GM21526 (cell line): ENCODE data around the gene PPM1J.
"Not testable (repeated sequence)": the region's sequence is repeated elsewhere in the genome, so short reads cannot be mapped to it uniquely, and the experiment has no call there.

Source experiments
- ATAC-seq: cut with Tn5 transposase; IDR thresholded peaks from one replicate; pipeline ENCODE4 v1.9.1; 2021; ENCODE audit warnings: moderate library complexity; ENCODE audit not compliant: unreplicated experiment, low FRiP score

PPM1J gene

DNA sequence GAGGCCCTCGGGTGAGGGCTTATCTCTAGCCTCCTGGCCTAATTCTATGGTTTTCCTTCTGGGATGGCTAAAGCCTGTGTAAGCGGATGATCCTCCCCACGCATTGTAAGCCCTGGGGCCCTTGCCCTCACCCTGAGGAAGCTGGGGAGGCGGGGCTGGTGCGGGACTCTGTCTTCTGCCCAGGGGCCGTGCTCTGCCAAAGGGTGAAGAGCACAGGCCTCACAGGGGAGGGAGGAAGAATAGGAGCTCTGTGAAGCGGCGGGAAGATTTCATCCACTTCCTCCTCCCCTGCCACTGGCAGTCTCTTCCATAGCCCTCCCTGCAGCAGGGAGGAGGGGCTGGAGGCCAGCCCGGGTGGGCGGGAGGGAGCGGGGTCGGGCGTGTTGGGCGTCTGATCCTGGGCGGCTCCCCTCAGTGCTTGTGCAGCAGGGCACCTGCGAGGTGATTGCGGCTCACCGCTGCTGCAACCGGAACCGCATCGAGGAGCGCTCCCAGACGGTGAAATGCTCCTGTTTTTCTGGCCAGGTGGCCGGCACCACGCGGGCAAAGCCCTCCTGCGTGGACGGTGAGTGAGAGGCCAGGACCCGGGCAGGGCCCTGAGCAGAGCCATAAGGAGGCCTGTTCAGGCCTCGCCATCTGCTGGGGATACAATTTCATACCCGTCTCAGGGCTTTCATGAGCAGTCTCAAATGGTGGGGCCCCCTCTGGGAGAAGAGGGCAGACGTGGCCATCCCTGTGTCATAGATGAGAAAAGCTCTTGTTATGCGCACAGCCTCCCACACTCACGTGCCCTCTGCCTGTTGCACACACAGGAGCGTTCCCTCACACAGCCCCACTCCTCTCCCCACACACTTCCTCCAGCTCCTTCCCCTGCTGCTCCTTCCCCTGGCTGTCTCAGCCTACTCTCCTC lies 7.7 kb upstream of the PPM1J start:
- ATAC-seq, result no peak

DNA sequence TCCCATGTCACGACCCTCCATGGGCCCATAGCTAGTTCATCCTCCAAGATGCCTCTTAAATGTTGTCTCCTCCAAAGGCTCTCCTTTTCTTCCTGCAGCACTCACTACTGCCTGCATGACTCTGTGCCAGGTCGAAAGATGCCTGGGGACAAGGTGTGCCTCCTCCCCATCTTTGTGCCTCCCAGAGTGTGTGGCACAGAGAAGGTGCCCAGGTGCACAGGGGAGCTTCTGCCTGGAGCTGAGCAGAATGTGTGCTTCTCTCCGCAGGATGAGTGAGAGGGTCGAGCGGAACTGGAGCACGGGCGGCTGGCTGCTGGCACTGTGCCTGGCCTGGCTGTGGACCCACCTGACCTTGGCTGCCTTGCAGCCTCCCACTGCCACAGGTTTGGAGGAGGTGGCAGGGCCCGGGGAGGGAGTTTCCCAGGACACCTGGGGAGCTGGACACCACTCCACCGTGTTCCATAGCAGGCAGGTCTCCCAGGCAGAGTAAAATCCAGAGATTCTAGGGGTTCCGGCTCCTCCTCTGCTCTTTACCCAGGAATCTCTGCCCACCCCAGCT lies 6.9 kb upstream of the PPM1J start:
- no peak for ATAC-seq

DNA sequence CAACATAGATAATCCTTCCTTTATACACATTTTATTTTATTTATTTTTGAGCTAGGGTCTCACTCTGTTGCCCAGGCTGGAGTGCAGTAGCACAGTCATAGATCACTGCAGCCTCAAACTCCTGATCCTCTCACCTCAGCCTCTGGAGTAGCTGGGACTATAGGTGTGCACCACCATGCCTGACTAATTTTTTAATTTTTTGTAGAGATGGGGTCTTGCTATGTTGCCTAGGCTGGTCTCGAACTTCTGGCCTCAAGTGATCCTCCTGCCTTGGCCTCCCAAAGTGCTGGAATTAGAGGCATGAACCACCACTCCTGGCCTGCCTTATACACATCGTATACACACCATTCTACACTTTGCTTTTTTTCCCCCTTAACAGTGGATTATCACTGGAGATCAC lies 6.2 kb upstream of the PPM1J start:
- ATAC-seq, result not testable (repeated sequence)

DNA sequence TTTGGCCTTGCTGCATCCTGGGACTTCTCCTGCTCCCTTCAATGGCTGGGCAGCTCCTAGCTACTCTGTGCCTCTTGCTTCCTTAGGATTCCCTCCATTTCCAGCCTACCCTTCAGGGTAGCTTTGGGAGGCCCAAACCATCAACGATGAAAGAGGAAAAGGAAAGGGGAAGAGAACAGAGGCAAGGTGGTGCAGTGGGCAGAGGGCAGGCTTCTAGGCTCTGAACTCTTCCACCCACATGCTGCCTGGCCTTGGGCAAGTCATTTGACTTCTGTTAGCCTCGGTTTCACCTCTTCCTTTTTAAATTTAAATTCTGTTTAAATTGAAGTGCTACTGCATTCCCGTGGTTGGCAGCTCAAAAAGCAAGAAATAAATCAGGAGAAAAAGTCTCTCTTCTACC lies 5.7 kb upstream of the PPM1J start:
- no peak for ATAC-seq

DNA sequence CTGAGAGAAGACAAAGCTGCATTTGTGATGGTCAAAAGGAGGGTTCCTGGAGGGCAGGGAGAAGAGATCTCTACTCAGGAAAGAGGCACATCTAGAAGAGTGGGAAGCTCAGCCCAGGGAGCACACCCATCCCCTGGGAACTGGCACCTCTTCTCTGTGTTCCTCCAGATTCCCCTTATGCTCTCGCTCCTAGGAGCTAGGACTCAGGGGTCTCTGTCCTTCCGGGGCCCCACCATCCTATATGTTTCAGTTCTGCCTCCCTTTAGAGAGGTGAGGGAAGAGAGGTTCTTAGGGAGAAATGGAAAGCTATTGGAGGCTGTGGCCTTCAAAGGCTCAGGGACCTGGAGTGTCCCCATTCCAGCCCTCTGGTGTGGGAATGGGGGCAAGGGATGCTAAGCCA lies 4.6 kb upstream of the PPM1J start:
- no peak for ATAC-seq

DNA sequence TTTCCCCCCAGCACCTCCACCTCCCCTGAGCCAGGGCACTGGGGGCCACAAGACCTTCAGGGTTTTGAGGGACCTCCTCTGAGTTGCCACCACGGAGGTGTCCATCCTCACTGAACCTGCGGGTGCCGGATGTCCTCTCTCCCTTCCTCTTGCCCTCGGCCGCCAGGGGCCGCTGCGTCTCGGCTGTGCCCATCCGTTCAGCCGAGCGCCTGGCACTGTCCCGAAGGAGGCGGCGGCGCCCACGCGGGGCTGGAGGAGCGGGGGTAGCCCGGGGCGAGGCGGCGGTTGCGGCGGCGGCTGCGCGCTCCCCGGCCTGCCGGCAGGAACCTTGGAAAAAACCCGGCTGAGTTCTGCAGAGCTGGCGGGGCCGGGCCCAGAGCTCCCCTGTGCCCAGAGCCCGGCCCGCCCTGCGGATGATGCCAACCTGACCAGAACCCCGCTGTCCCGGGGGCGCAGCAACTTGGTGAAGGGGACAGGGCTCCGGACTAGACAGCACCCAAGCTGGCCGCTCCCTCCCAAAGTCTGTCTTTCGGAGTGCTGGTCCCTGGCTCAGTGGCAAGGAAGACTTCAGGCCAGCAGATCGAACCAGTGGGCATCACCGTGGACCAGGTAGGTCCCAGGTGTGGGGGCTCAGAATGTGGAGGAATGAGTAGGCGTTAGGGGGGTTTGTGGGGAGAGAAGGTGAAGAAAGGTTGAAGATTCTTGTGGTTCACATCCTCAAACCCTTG lies 3.7 kb upstream of the PPM1J start:
- no peak for ATAC-seq

DNA sequence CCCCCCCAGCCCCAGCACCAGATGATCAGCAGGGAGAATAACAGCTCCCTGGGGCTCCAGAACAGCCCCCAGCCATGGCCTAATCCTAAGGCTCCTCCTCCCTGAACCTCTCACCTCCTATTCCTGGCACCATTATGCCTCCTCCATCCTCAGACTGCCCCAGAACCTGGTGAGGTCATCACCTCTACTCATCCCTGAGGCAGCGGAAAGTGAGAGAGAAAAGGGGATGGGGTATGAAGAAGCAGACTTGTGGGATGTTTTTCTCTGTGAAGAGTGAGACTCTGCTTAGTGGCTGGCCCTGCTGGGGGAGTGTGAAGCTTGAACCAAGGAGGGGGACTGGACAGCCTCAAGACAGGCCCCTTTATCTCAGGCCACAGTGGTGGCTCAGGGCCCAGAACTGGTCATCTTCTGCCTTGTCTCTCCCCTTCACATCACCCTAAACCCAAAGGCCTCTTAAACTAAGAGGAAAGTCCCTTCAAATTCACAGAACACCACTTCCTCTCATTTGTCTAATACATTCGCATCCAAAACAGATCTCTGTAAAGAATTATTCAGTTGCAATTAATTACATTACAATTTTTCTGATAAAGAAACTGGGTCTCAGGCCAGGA lies 2.2 kb upstream of the PPM1J start:
- ATAC-seq, result no peak

DNA sequence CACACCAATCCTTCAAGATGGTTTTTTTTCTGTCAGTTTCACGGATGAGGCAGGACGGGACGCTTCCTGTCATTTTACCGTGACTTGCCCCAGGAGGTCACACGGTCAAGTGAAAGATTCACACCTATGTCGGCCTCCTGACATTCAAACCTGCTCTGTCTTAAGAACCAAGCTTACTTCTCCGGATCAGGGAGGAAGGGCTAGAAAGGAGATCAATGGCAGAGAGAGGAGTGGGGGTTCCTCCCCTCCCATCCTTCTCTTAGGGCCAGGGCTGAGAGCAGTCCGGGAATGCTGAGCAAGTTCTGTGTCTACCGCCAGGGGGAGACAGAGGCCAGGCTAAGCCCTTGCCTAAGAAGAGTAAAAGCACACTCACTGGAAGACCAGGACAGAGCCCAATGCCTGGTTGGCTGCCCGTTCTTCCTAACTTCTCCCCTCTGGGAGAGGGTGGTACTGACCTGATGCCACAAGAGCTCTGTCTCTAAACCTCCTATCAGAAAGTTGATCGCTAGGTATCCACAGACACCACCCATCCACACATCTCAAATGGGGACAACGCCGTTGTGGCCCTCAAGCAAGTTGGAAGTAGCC lies 1.1 kb upstream of the PPM1J start:
- ATAC-seq, result no peak

DNA sequence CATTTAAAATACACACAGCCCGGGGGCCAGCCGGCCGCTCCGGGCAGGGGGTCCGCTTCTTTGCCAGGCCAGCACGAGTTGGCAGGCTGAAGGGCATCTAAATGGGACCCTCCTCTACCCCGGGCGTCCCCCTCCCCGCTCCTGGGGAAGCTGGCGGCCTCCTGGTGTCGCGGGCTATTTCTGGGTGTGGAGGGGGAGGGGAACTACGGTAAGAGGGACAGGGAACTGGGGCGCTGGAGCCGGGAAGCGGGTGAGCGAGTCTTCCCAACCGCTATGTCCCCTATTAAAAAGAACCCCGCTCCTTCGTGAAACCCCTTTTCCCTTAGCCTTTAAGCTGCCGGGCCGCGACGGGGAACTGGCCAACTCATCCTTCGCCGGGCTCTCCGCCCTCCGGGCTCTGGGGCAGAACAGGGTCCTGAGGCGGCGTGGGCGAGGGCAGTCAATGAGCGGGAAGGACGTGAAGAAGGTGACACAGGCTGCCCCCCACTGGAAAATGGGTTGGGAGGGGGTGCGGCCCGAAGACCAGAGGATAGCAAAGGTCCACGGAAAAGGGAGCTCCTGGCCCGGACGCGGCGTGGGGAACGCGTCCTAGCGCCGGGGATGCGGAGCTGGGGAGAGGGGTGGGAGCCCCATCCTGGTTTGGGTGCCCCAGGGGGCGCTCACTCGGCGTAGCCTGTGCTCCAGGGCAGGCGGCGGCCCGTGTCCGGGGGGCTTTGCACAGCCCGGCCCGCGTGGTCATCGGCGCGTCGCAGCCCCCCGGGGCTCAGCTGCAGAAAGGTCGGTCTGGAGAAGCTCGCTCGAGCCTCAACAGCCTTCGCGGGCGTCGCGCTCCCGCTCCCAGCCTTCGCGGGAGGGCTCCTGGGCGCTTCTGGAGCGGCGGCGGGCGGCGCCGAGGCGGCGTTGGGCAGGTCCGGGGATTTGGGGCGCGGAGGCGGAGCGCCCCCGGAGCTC lies 544 bp downstream of the PPM1J start:
- ATAC-seq, result peak; percentile 7

DNA sequence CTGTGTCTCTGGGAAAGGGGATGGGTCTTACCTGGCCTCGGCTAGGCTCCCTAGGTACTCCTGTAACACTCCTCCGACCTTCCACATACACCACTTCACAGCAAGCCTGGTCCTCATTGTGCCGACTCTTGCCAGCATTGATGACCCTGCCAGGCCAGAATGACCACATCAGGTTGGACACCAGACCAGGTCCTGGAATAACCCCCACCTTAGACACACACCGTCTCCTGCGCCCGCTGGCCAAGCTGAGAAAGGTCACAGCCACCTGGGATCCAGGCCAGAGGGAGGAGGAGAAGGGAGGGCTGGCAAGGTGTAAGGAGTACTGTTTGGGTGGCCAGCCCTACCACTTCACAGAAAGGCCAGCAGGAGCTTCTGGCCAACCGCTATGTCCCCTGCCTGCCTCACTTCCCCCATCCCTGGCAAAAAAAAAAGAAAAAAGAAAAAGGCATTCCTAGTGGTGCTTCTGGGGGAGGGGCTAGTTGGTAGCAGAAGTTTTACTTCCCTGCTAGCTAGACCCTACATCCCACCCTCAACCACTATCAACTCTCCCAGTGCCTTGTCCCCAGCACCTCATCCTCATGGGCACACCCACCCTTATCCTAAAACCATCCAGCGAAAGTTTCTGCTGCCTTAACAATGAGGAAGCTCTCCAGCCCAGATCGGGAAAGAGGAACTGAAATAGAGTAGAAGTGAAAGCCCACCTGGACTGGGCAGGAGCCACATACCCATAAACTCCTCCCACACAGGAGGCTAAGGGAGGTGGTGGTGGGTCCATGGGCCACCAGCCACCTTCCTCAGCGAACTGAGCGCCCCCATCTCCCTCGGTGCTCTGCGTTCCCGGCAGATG lies 1.4 kb downstream of the PPM1J start:
- ATAC-seq, result no peak

DNA sequence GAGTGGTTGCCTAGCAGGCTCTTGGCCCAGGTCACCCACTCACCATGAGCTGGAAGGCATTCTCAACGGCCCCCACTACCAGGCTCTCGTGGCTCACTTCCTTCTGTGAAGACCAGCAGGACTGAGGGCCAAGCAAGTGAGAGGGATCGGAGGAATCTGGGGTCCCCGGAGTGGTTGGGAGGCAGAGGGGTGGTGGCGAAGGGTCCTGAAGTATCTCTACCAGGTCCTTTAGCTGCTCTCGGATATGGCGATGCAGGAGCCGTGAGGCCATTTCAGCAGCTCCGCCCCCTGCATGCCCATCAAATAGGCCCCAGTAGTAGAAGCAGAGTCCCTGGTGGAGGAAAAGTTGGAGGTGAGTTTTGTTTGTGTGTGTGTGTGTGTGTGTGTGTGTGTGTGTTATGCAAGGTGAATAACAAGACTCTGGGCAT lies 2.4 kb downstream of the PPM1J start:
- ATAC-seq, result no peak

DNA sequence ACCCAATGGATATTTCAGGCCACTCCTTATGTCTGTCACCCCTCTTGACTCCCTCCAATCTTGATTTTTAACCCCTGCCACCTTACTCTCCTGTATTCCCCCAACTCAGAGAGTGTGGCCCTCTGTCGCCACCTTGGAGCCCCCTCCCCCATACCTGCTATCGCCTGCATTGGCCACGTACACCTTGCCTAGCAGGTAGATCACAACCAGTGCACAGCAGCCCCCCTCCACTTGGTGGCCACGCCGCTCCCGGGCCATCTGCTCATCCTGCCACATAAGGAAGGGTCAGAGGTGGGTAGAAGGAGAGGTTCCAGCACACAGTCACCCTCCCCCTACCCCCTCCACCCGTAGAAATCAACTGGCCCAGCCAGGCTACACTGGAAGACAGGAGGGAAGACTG lies 2.9 kb downstream of the PPM1J start:
- ATAC-seq, result no peak

DNA sequence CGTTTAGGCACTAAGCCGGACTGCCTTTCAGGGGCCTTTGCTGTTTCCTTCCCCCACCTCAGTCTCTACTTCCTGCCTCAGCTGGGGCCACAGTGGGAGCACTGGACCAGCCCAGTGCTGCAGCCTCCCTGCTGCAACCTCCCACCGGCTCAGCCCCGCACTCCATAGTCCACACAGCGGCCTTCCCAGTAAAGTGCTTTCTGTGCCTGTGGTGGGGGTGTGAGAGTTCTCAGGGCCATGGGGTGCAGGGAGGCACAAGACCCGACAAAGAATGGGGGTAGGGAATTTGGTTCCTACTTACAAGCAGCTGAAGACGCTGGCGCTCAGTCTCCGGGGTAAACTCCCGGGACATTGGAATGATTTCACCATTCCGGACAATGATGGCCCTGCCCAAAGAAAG lies 3.5 kb downstream of the PPM1J start:
- ATAC-seq, result no peak

DNA sequence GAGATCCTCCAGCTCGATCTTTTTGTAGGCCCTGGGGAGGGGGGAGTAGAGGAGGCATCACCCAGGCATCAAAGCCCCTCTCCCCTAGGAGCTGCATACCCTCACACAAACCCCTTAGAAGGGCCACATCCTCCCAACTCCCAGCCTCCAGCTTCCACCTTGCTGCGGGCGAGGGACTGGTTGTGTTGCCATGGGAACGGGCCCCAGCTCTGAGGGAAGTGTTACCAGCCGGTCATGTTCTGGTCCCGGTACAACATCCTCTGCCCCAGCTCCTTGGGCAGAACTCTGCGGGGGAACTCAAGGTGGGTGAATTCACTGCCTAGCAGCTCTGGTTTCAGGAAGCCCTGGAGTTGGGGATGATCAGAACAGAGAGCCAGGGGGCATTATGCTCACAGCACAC lies 4.1 kb downstream of the PPM1J start:
- ATAC-seq, result no peak

DNA sequence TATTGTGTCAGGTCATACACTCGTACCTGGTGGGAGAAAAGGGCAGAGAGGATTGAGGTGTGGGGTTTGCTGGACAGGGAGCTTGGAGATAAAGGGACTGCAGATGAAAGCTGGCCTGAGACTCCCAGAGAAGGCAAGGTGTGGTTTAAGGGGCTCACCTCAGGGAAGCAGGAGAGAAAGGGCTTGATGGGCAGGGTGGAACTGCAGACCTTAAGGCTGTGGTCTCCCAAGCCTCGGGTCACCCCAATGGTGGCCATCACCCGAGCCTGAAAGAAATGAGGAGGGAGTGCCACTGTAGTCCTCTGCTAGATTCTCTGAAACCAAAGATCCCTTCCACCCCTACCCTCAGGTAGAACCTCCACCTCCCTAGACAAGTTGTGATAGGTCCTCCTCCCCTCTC lies 4.5 kb downstream of the PPM1J start:
- no peak for ATAC-seq

DNA sequence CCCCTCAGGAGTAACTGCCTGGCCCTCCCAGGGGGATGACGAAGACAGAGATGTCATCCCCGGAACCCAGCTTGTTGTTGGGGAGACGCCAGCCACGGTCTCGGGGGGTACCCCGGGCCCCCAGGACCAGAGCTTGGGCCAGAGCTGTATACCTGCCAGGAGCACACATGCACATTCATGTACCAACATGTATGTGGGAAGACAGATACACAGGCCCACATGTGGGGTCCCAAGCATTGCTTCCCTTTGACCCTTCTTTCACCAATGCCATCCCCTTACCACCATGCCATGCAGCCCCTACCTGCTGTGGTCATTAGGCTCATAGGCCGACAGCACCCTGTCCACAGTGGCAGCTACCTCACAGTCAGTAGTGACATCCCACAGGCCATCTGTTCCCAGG lies 5.0 kb downstream of the PPM1J start:
- no peak for ATAC-seq

DNA sequence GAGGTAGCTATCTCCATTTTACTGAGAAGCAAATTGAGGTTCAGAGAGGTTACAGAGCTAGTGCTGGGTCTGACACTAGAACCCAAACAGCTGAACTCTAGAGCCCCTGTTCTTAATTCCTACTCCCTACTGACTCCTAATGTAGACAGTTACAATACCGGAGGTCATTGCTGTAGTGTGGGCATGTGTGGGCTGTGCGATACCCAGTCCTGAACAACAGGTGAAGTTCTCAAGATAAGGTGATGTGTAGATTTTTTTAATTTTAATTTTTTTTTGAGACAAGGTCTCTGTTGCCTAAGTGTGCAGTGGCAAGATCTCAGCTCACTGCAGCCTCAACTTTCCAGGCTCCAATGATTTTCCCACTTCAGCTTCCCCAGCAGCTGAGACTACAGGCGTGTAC lies 6.6 kb downstream of the PPM1J start:
- ATAC-seq, result no peak

DNA sequence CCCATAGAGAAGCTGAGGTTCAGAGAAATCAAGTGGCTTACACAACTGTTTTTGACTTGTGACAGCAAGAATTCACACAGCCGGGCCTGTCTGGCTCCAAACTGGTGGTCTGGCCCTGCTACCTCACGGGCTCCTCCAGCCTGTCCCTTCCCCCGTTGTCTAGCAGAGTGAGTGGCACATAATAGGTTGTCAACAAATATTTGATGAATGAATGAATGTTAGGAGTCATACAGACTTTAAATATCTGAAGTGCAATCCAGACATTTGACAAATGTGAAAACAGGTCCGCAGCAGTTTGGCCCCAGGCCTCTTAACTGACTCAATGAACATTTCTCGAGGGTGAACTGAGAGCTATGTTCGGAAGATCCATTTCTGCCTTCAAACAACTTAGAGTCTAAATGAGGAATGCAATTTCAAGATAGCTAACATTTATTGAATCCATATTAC lies 7.1 kb downstream of the PPM1J start:
- ATAC-seq, result no peak
